Measurements from ENCODE around the gene MAGIX. TPM values are rescaled to one million over a fixed set of nuclear protein-coding genes. Genes with fewer than 3 reads are reported as not detected.
"Not testable (repeated sequence)": the region's sequence is repeated elsewhere in the genome, so short reads cannot be mapped to it uniquely, and the experiment has no call there.

Gene MAGIX
- total and polyA plus RNA-seq, 9 donors = 0.32 to 22.5 (median 1.7) TPM

- H3K27ac ChIP-seq = no peak overlapping the region
- H3K4me1 ChIP-seq (ENCODE audit: insufficient read depth) = no peaks in the 10 kb centered on the region
- no peak for DNase-seq
- H3K4me3 ChIP-seq = peak overlapping the region; percentile 55
- TF ChIP-seq CTCF (IDR thresholded peaks at IDR 0.05) (no peak), POLR2A (IDR thresholded peaks at IDR 0.05) (no peak), EP300 (IDR thresholded peaks at IDR 0.05) (no peak)
- H3K36me3 ChIP-seq = no peaks in the 10 kb centered on the region
- WGBS, 3 donors = 59 to 87% (median 73%) methylated on average over 5 of the region's 5 CpGs
- H3K9me3 ChIP-seq = no peaks in the 10 kb centered on the region
- H3K27me3 ChIP-seq = no peaks in the 10 kb centered on the region
- intact Hi-C loops (cut with DNase I) = no loop called here
These were observed 40.1 kb upstream of the MAGIX start for GRCh38 chrX:49122499-49122898.

GRCh38 chrX:49127742-49128258 is 34.8 kb upstream of the MAGIX start:
- H3K4me1 ChIP-seq (ENCODE audit: insufficient read depth); intact Hi-C loops (cut with DNase I); H3K36me3 ChIP-seq; H3K27ac ChIP-seq; H3K9me3 ChIP-seq; DNase-seq; H3K4me3 ChIP-seq; H3K27me3 ChIP-seq: not testable (repeated sequence)
- WGBS, 3 donors = 81 to 84% (median 81%) methylated on average over 13 of the region's 13 CpGs

GRCh38 chrX:49129427-49129826 is 33.1 kb upstream of the MAGIX start:
- Histone ChIP-seq H3K27me3 (no peaks in the 10 kb centered on the region), H3K36me3 (no peaks in the 10 kb centered on the region), H3K4me1 (ENCODE audit: insufficient read depth) (no peaks in the 10 kb centered on the region), H3K4me3 (no peak overlapping the region), H3K9me3 (no peaks in the 10 kb centered on the region), H3K27ac (no peak overlapping the region)
- intact Hi-C loops (cut with DNase I) = no loop called here
- TF ChIP-seq POLR2A (IDR thresholded peaks at IDR 0.05) (no peak), CTCF (IDR thresholded peaks at IDR 0.05) (no peak), EP300 (IDR thresholded peaks at IDR 0.05) (no peak)
- 67 to 81% (median 68%) methylated on average over 4 of the region's 4 CpGs for WGBS, 3 donors
- DNase-seq = no peak

GRCh38 chrX:49132275-49132674 is 30.3 kb upstream of the MAGIX start:
- intact Hi-C loops (cut with DNase I); DNase-seq; H3K4me3 ChIP-seq; H3K4me1 ChIP-seq (ENCODE audit: insufficient read depth); H3K27ac ChIP-seq; H3K36me3 ChIP-seq; H3K27me3 ChIP-seq; H3K9me3 ChIP-seq: not testable (repeated sequence)
- WGBS, 3 donors = 90 to 94% (median 90%) methylated on average over 7 of the region's 7 CpGs

- H3K4me1 ChIP-seq (ENCODE audit: insufficient read depth) = no peaks in the 10 kb centered on the region
- H3K4me3 ChIP-seq = no peak overlapping the region
- H3K27me3 ChIP-seq = no peaks in the 10 kb centered on the region
- no peaks in the 10 kb centered on the region for H3K36me3 ChIP-seq
- H3K9me3 ChIP-seq = no peaks in the 10 kb centered on the region
- intact Hi-C loops (cut with DNase I) = no loop called here
- DNase-seq = no peak
- WGBS, 3 donors = 68 to 90% (median 89%) methylated on average over 1 of the region's 1 CpG
- TF ChIP-seq CTCF (IDR thresholded peaks at IDR 0.05) (no peak), POLR2A (IDR thresholded peaks at IDR 0.05) (no peak), EP300 (IDR thresholded peaks at IDR 0.05) (no peak)
- no peak overlapping the region for H3K27ac ChIP-seq
These were observed 28.8 kb upstream of the MAGIX start for GRCh38 chrX:49133759-49134158.
